Nephron (organoid): ENCODE measurements around the gene LNP1.

Experiments used
- H3K27ac Mint-ChIP-seq, 3 experiments: 2 replicates each; pipeline ENCODE4 v1.8.0; 2020; ENCODE audit warnings: mixed read lengths in 3 of 3, mild to moderate bottlenecking in 2 of 3, moderate library complexity in 1 of 3
- H3K27me3 Mint-ChIP-seq: 2 replicates; pipeline ENCODE4 v1.8.0; 2021; ENCODE audit warnings: low read depth, mild to moderate bottlenecking, moderate library complexity, mixed read lengths
- H3K36me3 Mint-ChIP-seq: 2 replicates; pipeline ENCODE4 v1.8.0; 2020; ENCODE audit warnings: low read depth, mixed read lengths
- H3K4me1 Mint-ChIP-seq: 2 replicates; pipeline ENCODE4 v1.8.0; 2020; ENCODE audit warnings: mixed read lengths
- H3K4me3 Mint-ChIP-seq, 3 experiments: 2 replicates each; pipeline ENCODE4 v1.8.0; 2020; ENCODE audit warnings: mild to moderate bottlenecking in 3 of 3, mixed read lengths in 3 of 3, moderate library complexity in 2 of 3
- H3K9me3 Mint-ChIP-seq: 2 replicates; pipeline ENCODE4 v1.8.0; 2020; ENCODE audit warnings: mixed read lengths
- TF ChIP-seq, protein P1 (sequence below), 3 experiments: fragments of 200-600 bp; sonication (generic); IDR thresholded peaks; one replicate each; pipeline ENCODE4 v1.5.0; 2021; ENCODE audit warnings: antibody characterized with exemption in 3 of 3; ENCODE audit not compliant: unreplicated experiment in 3 of 3

Gene LNP1

DNA sequence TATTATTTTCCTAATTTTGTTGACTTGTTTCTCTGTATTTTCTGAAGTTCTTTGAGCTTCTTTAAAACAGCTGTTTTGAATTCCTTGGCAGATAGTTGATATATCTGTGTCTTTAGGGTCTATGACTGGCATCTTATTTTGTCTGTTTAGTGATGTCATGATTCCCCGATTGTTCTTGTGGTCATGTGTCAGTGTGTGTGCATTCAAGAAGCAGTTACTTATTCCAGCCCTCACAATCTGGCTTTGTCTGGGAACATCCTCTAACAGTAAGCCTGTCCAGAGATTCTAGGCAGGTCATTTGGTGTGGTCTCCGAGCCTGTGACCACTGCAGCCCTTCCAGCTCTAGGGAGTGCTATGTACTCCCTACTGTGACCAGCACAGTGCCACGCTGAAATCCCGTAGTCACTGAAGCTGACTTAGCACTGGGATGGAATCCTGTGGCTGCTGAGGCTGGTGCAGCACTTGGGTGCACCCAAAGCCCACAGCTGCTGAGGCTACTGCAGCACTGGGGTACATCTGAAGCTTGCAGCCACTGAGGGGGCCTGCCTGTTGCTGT, 6.7 kb downstream of the LNP1 start:
- H3K4me1 Mint-ChIP-seq: peaks cover 27% of the 10 kb centered on the region
- H3K27me3 Mint-ChIP-seq: no peaks in the 10 kb centered on the region
- H3K27ac Mint-ChIP-seq: no peak overlapping the region
- H3K36me3 Mint-ChIP-seq: peaks cover 64% of the 10 kb centered on the region
- TF ChIP-seq, protein P1, sequence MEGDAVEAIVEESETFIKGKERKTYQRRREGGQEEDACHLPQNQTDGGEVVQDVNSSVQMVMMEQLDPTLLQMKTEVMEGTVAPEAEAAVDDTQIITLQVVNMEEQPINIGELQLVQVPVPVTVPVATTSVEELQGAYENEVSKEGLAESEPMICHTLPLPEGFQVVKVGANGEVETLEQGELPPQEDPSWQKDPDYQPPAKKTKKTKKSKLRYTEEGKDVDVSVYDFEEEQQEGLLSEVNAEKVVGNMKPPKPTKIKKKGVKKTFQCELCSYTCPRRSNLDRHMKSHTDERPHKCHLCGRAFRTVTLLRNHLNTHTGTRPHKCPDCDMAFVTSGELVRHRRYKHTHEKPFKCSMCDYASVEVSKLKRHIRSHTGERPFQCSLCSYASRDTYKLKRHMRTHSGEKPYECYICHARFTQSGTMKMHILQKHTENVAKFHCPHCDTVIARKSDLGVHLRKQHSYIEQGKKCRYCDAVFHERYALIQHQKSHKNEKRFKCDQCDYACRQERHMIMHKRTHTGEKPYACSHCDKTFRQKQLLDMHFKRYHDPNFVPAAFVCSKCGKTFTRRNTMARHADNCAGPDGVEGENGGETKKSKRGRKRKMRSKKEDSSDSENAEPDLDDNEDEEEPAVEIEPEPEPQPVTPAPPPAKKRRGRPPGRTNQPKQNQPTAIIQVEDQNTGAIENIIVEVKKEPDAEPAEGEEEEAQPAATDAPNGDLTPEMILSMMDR (IDR thresholded peaks at IDR 0.05; ENCODE audit: unreplicated experiment in 3 of 3): no peak
- peaks cover 41% of the 10 kb centered on the region for H3K9me3 Mint-ChIP-seq
- H3K4me3 Mint-ChIP-seq: no peak overlapping the region

DNA sequence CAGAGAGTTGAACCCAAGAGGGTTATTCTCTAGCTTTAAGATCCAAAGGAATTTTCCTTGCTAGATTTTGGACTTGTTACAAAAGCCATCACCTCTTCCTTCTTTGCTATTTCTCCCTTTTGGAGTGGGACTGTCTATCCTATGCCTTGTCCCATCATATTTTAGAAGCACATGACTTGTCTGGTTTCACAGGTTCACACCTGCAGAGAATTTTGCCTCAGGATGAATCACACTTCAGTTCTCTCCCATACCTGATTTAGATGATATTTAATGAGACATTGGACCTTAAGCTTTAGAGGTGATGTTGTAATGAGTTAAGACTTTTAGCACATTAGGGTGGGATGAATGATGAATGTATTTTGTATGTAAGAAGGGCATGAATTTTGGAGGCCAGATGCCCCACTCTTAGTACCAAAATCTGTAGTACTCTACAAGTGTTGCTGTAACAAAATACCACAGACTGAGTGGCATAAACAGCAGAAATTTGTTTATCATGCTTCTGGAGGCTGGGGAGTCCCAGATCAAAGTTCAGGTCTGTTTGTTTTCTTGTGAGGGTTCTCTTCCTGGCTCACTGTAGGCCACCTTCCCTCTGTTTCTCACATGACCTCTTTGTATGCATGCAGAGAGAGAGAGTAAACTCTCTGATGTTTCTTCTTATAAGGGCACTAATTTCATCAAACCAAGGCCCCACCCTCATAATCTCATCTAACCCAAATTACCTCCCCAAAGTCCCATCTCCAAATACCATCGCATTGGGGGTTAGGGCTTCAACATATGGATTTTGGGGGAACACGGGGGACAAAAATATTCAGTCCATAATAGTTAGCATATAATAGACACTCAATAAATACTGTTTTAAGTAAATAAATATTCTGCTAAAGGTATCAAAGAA, 10.0 kb downstream of the LNP1 start:
- TF ChIP-seq, protein P1 (IDR thresholded peaks at IDR 0.05; ENCODE audit: unreplicated experiment in 3 of 3): no peak
- Mint-ChIP-seq H3K4me3 (no peak overlapping the region), H3K9me3 (peaks cover 38% of the 10 kb centered on the region), H3K36me3 (peaks cover 64% of the 10 kb centered on the region), H3K27me3 (no peaks in the 10 kb centered on the region), H3K27ac (no peak overlapping the region), H3K4me1 (peaks cover 8% of the 10 kb centered on the region)

DNA sequence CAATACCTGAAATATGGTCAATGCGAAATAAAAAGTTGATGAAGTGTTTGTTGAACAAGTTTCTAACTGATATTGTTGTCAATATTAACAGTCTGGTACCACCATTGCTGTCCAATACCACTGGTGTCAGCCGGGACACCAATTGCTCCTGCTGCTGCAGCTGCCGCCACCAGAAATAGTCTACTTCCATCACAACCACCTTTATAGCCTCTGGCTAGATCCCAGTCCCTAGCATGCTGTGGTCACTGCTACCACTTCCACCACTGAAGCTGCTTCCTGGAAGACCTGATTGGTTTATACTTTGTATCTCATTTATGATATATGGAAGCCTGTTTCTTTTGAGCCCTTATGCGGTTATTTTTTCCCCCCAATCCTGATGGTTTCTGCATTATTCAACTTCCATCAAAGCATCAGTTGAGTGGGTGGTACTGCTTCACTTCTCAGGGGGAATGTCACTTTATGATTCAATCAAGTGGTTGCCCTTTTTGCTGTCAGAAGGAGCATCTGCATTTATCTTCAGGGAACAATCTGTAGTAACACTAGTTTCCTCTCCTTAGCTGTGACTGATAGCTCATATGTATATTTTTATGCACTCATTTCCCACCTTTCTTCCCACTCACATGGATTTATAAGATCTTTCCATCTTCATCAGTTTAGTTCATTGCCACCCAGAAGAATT, 11.7 kb downstream of the LNP1 start:
- no peak overlapping the region for H3K27ac Mint-ChIP-seq
- no peak overlapping the region for H3K4me3 Mint-ChIP-seq
- peaks cover 53% of the 10 kb centered on the region for H3K36me3 Mint-ChIP-seq
- TF ChIP-seq, protein P1 (IDR thresholded peaks at IDR 0.05; ENCODE audit: unreplicated experiment in 3 of 3): no peak
- H3K9me3 Mint-ChIP-seq: peaks cover 32% of the 10 kb centered on the region
- H3K27me3 Mint-ChIP-seq: no peaks in the 10 kb centered on the region
- H3K4me1 Mint-ChIP-seq: peaks cover 8% of the 10 kb centered on the region

DNA sequence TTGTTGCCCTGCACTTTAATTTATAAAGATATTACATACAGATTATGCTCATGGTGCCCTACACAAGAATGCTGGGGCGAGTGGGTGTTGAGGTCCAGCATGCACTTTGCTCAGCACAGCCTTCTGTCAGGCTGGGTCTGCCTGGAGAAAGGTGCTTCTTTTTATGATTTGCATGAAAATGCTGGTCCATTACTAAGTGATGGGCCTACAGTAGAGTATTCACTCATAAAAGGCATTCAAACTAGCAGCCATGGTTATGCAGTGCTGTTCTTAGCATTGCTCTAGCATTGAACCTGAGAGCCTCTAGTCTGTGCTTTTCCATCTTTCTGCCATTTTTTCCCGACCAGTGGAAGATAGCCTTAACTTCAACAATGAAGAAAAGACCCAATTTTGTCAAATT, 12.3 kb downstream of the LNP1 start:
- Mint-ChIP-seq H3K4me1 (peaks cover 8% of the 10 kb centered on the region), H3K36me3 (peaks cover 48% of the 10 kb centered on the region), H3K27ac (no peak overlapping the region), H3K9me3 (peaks cover 29% of the 10 kb centered on the region), H3K4me3 (no peak overlapping the region), H3K27me3 (no peaks in the 10 kb centered on the region)
- TF ChIP-seq, protein P1 (IDR thresholded peaks at IDR 0.05; ENCODE audit: unreplicated experiment in 3 of 3): no peak

DNA sequence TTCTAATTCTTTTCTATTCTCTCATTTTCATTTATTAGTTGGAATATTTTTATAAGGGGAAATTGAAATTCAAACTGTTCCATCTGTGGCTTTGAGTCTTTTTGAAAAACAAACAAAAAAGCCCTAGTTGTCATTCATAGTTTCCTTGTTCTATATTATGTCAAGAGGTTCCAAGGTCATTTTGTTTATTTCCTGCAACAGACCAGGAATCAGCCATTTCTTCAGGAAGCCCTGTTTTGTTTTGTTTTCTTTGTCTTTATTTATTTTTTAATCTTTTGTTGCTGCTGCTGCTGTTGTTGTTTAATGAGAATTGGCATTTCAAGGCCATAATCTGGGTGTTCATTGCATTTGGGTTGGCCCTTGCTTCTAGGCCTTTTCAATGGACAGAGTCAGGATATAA, 14.8 kb downstream of the LNP1 start:
- Mint-ChIP-seq H3K36me3 (peaks cover 31% of the 10 kb centered on the region), H3K27ac (no peak overlapping the region), H3K27me3 (no peaks in the 10 kb centered on the region), H3K4me3 (no peak overlapping the region), H3K9me3 (peaks cover 16% of the 10 kb centered on the region), H3K4me1 (peaks cover 8% of the 10 kb centered on the region)
- TF ChIP-seq, protein P1 (IDR thresholded peaks at IDR 0.05; ENCODE audit: unreplicated experiment in 3 of 3): no peak
